Midbrain (tissue), 1 donor: Measurements from ENCODE around the gene KIF6.

Experiments used
- DNase-seq: peaks from one replicate; lab custom pipeline; 2025; lab: John Stamatoyannopoulos, UW

Gene KIF6

GRCh38 chr6:39319621-39320362, 405.4 kb downstream of the KIF6 start:
- no peak for DNase-seq

DNA sequence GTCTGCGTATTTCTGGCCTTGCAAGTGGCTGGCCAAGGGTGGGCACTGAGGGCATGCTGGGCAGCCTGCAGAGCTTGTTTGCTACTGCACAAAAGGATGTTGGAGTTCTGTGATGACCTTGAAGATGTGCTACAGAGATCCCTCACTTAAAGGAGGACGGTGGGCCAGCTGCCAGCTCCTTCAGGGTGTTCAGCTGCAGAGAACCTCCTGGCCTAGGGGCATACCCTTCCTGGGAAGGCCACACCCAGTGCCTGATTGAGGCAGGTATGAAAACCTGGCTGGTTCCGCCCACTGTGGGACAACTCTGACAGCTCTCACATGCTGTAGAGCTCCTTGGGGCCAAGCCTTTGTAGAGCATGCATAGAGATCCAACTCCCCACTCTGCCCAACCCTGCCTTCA, 408.0 kb downstream of the KIF6 start:
- DNase-seq, result no peak

- DNase-seq, result no peak
These were observed 410.9 kb downstream of the KIF6 start, which contains the start of gene KCNK17 for GRCh38 chr6:39314273-39314795. TSS of gene KCNK17 (minus strand) at chr6:39314419. CDS start at chr6:39314320, 99 bp downstream.

GRCh38 chr6:39313526-39314272, 411.5 kb downstream of the KIF6 start:
- no peak for DNase-seq

DNA sequence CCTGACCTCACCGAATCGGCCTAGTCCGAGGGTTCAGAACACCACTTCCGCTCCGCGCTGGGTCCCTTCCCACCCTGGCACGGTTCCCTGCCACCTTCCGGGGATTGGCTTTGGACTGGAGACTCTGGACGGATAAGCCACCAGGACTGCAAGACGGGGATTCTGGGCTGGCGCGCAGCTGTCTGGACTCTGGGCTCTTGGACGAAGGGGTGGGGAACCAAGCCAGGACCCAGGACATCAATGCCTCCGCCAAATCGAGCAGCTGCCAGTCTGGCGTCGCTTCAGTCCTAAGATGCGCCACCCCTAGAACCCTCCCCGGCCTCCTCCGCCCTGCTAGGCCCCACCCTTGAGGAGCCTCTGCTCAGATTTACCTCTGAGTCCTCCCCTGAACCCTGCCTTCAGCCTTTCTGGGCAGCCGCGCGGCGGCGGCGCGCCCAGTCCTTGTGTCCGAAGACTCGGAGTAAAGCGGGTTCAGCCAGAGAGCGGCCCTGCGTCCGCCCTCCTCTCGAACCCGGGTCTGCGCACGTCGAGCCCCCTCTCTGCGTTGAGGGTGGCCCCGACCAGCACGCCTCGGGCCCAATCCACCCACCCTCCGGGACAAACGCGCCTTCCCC, 412.2 kb downstream of the KIF6 start:
- DNase-seq, result no peak

GRCh38 chr6:39310542-39310941, 414.7 kb downstream of the KIF6 start:
- DNase-seq, result no peak

DNA sequence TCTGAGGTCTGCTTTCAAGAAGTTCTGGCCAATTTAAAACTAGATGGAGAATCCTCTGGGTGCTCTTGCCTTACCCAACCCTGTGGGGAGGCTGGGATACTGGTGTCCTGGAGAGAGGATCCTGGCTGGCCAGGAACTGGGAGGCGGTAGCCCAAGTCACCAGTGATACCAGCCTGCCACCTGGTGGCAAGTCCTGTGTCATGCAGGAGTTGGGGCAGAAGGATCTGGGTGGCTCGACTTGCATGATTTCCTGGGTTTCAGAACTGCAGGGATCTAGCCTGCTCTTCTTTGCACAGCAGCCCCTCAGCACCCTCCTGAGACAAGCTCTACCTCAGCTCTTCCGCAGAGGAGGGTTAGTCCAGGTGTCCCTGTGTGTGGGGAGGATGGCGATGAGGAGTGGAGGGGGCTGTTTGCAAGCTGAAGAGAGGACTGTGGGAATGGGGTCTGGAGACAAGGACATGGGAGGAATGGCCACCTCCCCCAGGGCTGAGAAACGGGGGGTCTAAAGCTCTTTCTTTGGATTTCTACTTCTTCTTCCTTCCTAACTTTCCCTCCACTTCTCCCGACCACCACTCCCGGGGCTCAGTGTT, 415.2 kb downstream of the KIF6 start:
- peak; percentile 70 for DNase-seq

GRCh38 chr6:39307462-39307861, 417.7 kb downstream of the KIF6 start:
- no peak for DNase-seq

- no peak for DNase-seq
These were observed 420.3 kb downstream of the KIF6 start for GRCh38 chr6:39304951-39305350.

GRCh38 chr6:39303425-39304153, 421.6 kb downstream of the KIF6 start:
- no peak for DNase-seq

- peak; percentile 78 for DNase-seq
These were observed 422.4 kb downstream of the KIF6 start for GRCh38 chr6:39302669-39303424.

- DNase-seq, result no peak
These were observed 423.2 kb downstream of the KIF6 start for GRCh38 chr6:39302011-39302410.

DNA sequence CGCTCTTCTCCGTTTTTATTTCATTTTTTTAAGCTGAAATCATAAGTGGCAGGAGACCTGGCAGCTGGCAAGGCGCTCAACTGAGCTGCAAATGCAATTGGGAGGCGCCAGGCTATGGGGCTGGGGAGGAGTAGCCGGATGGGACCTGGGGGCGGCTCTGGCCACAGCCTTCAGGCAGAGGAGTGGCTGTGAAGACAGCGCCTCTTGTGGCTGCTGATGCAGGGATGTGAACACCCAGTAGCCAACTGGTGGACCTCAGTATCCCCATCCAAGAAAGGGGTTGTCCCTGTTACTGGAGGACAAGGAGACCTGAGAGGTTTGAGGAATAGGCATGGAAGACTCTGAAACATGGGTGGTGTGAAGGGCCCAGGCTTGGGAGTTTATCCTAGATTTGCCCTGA, 423.6 kb downstream of the KIF6 start:
- no peak for DNase-seq

GRCh38 chr6:39300739-39301138, 424.5 kb downstream of the KIF6 start:
- no peak for DNase-seq

DNA sequence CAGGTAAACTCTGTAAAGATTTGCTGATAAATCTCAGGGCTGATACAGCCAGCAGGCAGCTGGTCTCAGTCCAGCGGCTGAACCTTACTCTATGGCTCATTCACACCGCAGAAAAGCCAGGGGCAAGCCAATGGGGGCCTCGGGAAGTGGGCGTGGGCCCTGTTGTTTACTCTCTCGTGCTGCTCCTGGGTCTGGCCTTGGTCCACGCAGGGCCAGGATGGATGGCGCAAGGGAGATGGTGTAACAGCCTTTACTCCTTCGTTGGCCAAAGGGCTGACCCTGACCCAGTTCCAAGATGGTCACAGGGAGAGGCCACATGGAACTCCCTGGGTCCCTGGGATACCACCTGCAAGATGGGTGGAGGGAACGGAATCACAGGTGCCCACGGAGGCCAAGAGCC, 427.1 kb downstream of the KIF6 start:
- no peak for DNase-seq

GRCh38 chr6:39296745-39297640, 428.2 kb downstream of the KIF6 start:
- DNase-seq, result no peak

DNA sequence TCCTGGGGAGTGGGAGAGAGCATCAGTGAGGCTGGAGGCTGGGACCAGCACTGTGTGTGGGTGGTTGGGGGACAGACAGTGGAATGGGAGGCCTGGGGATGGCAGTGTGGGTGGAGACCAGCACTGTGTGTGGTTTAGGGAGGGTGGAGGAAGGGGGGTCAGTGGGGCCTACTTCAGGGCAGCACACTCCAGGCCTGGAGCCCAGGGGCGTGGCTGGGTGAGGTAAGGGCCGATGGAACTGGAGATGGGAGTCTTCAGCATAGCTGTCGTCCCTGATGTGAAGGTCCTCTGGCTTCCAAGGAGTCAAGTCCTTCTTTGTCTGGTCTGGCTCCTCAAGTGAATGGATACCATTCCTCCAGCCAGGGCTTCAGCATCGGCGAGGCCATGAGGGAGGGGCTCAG, 429.6 kb downstream of the KIF6 start:
- no peak for DNase-seq

DNA sequence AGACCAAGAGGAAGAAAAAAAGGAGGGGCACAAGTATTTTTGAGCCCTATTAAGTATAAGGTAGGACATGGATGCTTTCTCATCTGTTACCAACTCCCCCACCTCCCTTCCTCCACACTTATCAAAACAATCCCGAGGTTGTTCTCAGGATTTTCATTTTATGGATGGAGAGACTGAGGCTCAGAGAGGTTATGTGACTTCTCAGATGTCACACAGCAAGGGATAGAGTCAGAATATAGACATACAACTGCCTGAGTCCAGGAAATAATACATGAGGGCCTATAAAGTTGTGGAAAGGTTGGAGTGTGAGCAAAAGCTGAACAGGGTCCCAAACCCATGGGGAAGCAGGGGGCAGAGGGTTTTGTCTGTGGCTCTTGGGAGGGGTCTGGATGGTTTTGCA, 430.3 kb downstream of the KIF6 start:
- no peak for DNase-seq

DNA sequence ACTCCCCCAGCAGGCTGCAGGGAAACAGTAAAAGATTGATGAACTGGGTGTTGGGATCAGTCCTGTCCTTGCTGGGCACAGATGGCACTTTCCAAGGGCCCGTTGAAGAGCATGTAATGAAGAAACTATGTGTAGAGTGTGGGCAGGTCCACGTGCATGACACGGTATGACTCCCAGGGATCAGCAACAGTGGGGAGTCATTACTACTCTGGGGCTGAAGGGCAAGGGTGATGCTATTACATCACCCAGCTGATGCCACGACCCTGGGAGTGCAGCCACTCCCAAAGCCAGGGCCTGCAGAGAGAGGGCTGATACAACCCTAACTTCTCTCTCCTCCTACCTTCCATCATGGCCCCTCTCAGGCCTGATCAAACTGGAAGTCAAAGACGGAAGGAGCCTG, 431.1 kb downstream of the KIF6 start:
- DNase-seq, result no peak

DNA sequence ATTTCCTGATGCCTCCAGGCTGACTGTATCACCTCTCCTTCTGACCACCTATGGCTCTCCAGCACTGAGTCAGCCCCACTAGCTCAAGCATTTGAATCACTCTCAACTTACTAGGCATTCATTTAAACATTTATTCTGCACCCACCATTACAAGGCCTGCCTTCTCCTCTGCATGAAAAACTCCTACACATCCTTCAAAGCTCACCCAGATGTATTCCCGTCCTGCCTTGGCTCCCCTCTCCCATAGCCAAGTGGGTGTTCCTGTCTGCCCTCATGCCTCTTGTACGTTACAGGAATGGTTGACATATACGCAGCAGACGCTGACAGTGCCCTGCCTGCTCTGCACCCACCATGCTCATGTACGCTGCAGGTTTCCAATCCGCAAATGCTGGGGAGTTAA, 432.6 kb downstream of the KIF6 start:
- DNase-seq, result no peak
